DOHH2 (cell line): Measurements from ENCODE around the gene SRXN1.

Experiments
- H3F3A ChIP-seq: fragments of 200-600 bp; sonication (generic), shearing (Covaris generic); 2 replicates; pipeline ENCODE4 v1.6.0; 2016; ENCODE audit warnings: antibody characterized with exemption, mild to moderate bottlenecking; ENCODE audit not compliant: control insufficient read depth, insufficient read depth
- H3K27ac ChIP-seq: fragments of 200-600 bp; sonication (generic); 2 replicates; pipeline ENCODE4 v1.5.1; 2014; ENCODE audit warnings: low read depth, mild to moderate bottlenecking, low read length, moderate library complexity
- H3K27me3 ChIP-seq: fragments of 200-600 bp; sonication (generic); 2 replicates; pipeline ENCODE4 v1.6.1; 2014; ENCODE audit warnings: mild to moderate bottlenecking, low read length, mixed read lengths; ENCODE audit not compliant: control insufficient read depth
- H3K36me3 ChIP-seq: fragments of 200-600 bp; sonication (generic); 2 replicates; pipeline ENCODE4 v1.6.1; 2014; ENCODE audit warnings: mild to moderate bottlenecking, low read length, moderate library complexity, mixed read lengths; ENCODE audit not compliant: control insufficient read depth
- H3K4me1 ChIP-seq: fragments of 200-600 bp; sonication (generic); 2 replicates; pipeline ENCODE4 v1.6.1; 2014; ENCODE audit warnings: mild to moderate bottlenecking, low read length, mixed read lengths; ENCODE audit not compliant: control insufficient read depth
- H3K4me2 ChIP-seq: fragments of 200-600 bp; sonication (generic); 2 replicates; pipeline ENCODE4 v1.6.0; 2014; ENCODE audit warnings: mild to moderate bottlenecking, low read length, moderate library complexity
- H3K4me3 ChIP-seq: fragments of 200-600 bp; sonication (generic); 2 replicates; pipeline ENCODE4 v1.5.1; 2014; ENCODE audit warnings: mild to moderate bottlenecking, low read length, mixed read lengths
- H3K79me2 ChIP-seq: fragments of 200-600 bp; sonication (generic); 2 replicates; pipeline ENCODE4 v1.6.1; 2014; ENCODE audit warnings: mild to moderate bottlenecking, low read length, mixed read lengths; ENCODE audit not compliant: control insufficient read depth
- H3K9me2 ChIP-seq: fragments of 200-600 bp; sonication (generic); replicated peaks from 2 replicates; pipeline ENCODE4 v1.6.1; 2014; ENCODE audit warnings: mild to moderate bottlenecking, low read length, mixed read lengths; ENCODE audit not compliant: control insufficient read depth
- H3K9me3 ChIP-seq: fragments of 200-600 bp; sonication (generic); 2 replicates; pipeline ENCODE4 v1.6.1; 2014; ENCODE audit warnings: antibody characterized with exemption, low read length, mixed read lengths; ENCODE audit not compliant: control insufficient read depth, insufficient read depth
- H4K20me1 ChIP-seq: fragments of 200-600 bp; sonication (generic); 2 replicates; pipeline ENCODE4 v1.6.0; 2014; ENCODE audit warnings: low read depth, mild to moderate bottlenecking, antibody characterized with exemption, low read length, moderate library complexity; ENCODE audit not compliant: control insufficient read depth, insufficient read depth
- CTCF ChIP-seq: fragments of 200-600 bp; sonication (generic); IDR thresholded peaks from one replicate; pipeline ENCODE4 v1.5.1; 2014; ENCODE audit warnings: antibody characterized with exemption, mild to moderate bottlenecking, low read depth, low read length; ENCODE audit not compliant: poor library complexity, severe bottlenecking
- EZH2phosphoT487 ChIP-seq: fragments of 200-600 bp; sonication (generic); IDR thresholded peaks from 2 replicates; pipeline ENCODE4 v1.6.1; 2017; ENCODE audit warnings: borderline replicate concordance, mild to moderate bottlenecking, antibody characterized with exemption, low read length, moderate library complexity, mixed read lengths

SRXN1 gene

GRCh38 chr20:610130-611046 lies 42.6 kb downstream of the SRXN1 start, which contains the start of gene TCF15:
TCF15 (minus strand) TSS chr20:610309; CDS start chr20:610237, 72 bp downstream.
- no peaks in the 10 kb centered on the region for H3K36me3 ChIP-seq
- H3K9me2 ChIP-seq, result no peaks in the 10 kb centered on the region
- no peak within 1 kb of the TSS for H3K4me2 ChIP-seq
- no peaks in the 10 kb centered on the region for H3F3A ChIP-seq
- H4K20me1 ChIP-seq, result no peaks in the 10 kb centered on the region
- peaks cover 35% of the 10 kb centered on the region for H3K27me3 ChIP-seq
- H3K4me3 ChIP-seq, result no peak within 1 kb of the TSS
- no peak for TF ChIP-seq EZH2phosphoT487
- TF ChIP-seq CTCF, result no peak
- H3K9me3 ChIP-seq, result no peaks in the 10 kb centered on the region
- H3K79me2 ChIP-seq, result no peaks in the 10 kb centered on the region
- no peak within 1 kb of the TSS for H3K27ac ChIP-seq
- no peaks in the 10 kb centered on the region for H3K4me1 ChIP-seq

GRCh38 chr20:609371-609964 lies 43.5 kb downstream of the SRXN1 start:
- Histone ChIP-seq H3K4me1 (no peaks in the 10 kb centered on the region), H3K79me2 (no peaks in the 10 kb centered on the region), H3K27ac (no peak overlapping the region), H3K4me2 (no peak overlapping the region), H3K9me2 (no peaks in the 10 kb centered on the region), H3K9me3 (no peaks in the 10 kb centered on the region), H3K27me3 (peaks cover 29% of the 10 kb centered on the region), H3K36me3 (no peaks in the 10 kb centered on the region), H4K20me1 (no peaks in the 10 kb centered on the region), H3F3A (no peaks in the 10 kb centered on the region), H3K4me3 (no peak overlapping the region)
- TF ChIP-seq EZH2phosphoT487, result no peak
- no peak for TF ChIP-seq CTCF

DNA sequence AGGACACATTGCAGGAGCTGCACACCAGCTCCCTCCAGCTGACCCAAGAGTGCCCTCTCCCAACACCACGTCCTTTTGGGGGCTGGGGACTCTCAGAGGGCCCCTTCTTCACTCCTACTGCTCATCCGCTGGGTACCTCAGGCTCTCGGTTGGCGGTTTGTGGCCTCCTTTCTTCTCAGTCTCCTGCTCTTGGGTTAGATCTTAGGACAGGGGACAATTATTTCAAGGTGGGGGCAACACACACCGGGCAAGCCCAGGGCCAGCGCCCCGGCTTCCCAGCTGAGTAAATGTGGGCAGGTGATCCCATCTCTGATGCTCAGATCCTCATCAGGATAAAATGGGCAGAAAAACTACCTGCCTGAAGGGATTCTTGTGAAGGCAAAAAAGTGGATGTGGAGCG lies 44.0 kb downstream of the SRXN1 start:
- H3K36me3 ChIP-seq, result no peaks in the 10 kb centered on the region
- H3K27me3 ChIP-seq, result peaks cover 28% of the 10 kb centered on the region
- no peaks in the 10 kb centered on the region for H3K79me2 ChIP-seq
- no peak overlapping the region for H3K4me2 ChIP-seq
- H3K4me1 ChIP-seq, result no peaks in the 10 kb centered on the region
- H4K20me1 ChIP-seq, result no peaks in the 10 kb centered on the region
- TF ChIP-seq EZH2phosphoT487, result no peak
- no peak for TF ChIP-seq CTCF
- no peaks in the 10 kb centered on the region for H3K9me2 ChIP-seq
- H3F3A ChIP-seq, result no peaks in the 10 kb centered on the region
- no peak overlapping the region for H3K27ac ChIP-seq
- H3K9me3 ChIP-seq, result no peaks in the 10 kb centered on the region
- H3K4me3 ChIP-seq, result no peak overlapping the region
